OCI-LY7 (cell line): ENCODE data around the gene FAM185A.
"Not testable (repeated sequence)": the region's sequence is repeated elsewhere in the genome, so short reads cannot be mapped to it uniquely, and the experiment has no call there.

Experiments used
- CTCF ChIP-seq: fragments of 200-600 bp; sonication (generic); conservative IDR thresholded peaks from 2 replicates; pipeline ENCODE4 v1.5.1; 2014; ENCODE audit warnings: mild to moderate bottlenecking, antibody characterized with exemption, low read length, moderate library complexity, mixed read lengths
- EZH2phosphoT487 ChIP-seq: fragments of 200-600 bp; sonication (generic); IDR thresholded peaks from 2 replicates; pipeline ENCODE4 v1.6.1; 2018; ENCODE audit warnings: low read depth, borderline replicate concordance, mild to moderate bottlenecking, mixed run types, antibody characterized with exemption, low read length, moderate library complexity, mixed read lengths

GRCh38 chr7:102763295-102763905 lies 14.6 kb downstream of the FAM185A start:
- TF ChIP-seq CTCF, EZH2phosphoT487: not testable (repeated sequence)
